SK-N-SH (cell line): Measurements from ENCODE around the gene PIGK. TPM values are rescaled to one million over a fixed set of nuclear protein-coding genes. Genes with fewer than 3 reads are reported as not detected.
A peak's percentile ranks its signal among the peaks of the same experiment; 100 is the strongest.

Experiments used
- CTCF ChIA-PET: fragments of 300-600, 350-600 bp; formaldehyde crosslinking; extraction: SDS; loops from one replicate; lab custom pipeline; 2021; lab: Yijun Ruan, JAX
- POLR2A ChIA-PET: fragments of 350-600 bp; sonication (Branson Sonifier 250); formaldehyde crosslinking; extraction: SDS; loops from one replicate; lab custom pipeline; 2020; ENCODE audit warnings: antibody characterized with exemption, inconsistent platforms; lab: Yijun Ruan, JAX
- DNase-seq: peaks from one replicate; pipeline ENCODE4 v3.0.0; 2012
- H2AFZ ChIP-seq: fragments of 200-600 bp; sonication (generic); 2 replicates; pipeline ENCODE4 v1.8.1; 2016; ENCODE audit warnings: antibody characterized with exemption, mild to moderate bottlenecking, low read depth
- H3F3A ChIP-seq: fragments of 200-600 bp; sonication (generic); replicated peaks from 2 replicates; pipeline ENCODE3; 2016; ENCODE audit warnings: antibody characterized with exemption, mild to moderate bottlenecking; ENCODE audit not compliant: insufficient read depth
- H3K27ac ChIP-seq, 2 experiments: fragments of 200-500 bp in 1 of 2; fragments of 200-600 bp in 1 of 2; sonication (Bioruptor generic) in 1 of 2; sonication (generic), shearing (Covaris generic) in 1 of 2; 2 replicates each; pipeline versions ENCODE4 v1.5.1 to v1.6.1; 2014 to 2016; ENCODE audit warnings: low read depth in 2 of 2, inconsistent platforms in 1 of 2, low read length in 1 of 2, mild to moderate bottlenecking in 1 of 2, mixed read lengths in 1 of 2
- H3K27me3 ChIP-seq: fragments of 200-600 bp; sonication (generic), shearing (Covaris generic); 2 replicates; pipeline ENCODE4 v1.6.1; 2016; ENCODE audit warnings: mixed run types; ENCODE audit not compliant: insufficient read depth
- H3K36me3 ChIP-seq, 2 experiments: fragments of 200-500 bp in 1 of 2; fragments of 200-600 bp in 1 of 2; sonication (Bioruptor generic) in 1 of 2; sonication (generic) in 1 of 2; replicated peaks in 1 of 2; 2 replicates each; pipeline versions ENCODE3 to v1.5.1; 2014 to 2016; ENCODE audit warnings: low read length in 1 of 2, mild to moderate bottlenecking in 1 of 2; ENCODE audit not compliant: insufficient read depth in 2 of 2, control insufficient read depth in 1 of 2
- H3K4me1 ChIP-seq, 2 experiments: fragments of 200-500 bp in 1 of 2; fragments of 200-600 bp in 1 of 2; sonication (Bioruptor generic) in 1 of 2; sonication (generic), shearing (Covaris generic) in 1 of 2; 2 replicates each; pipeline versions ENCODE4 v1.5.1 to v1.6.1; 2014 to 2016; ENCODE audit warnings: low read depth in 1 of 2, low read length in 1 of 2, mixed run types in 1 of 2; ENCODE audit not compliant: insufficient read depth in 2 of 2, control insufficient read depth in 1 of 2
- H3K4me2 ChIP-seq: fragments of 200-600 bp; sonication (generic), shearing (Covaris generic); 2 replicates; pipeline ENCODE4 v1.6.1; 2017; ENCODE audit warnings: mixed run types
- H3K4me3 ChIP-seq, 2 experiments: fragments of 200-500 bp in 1 of 2; fragments of 200-600 bp in 1 of 2; sonication (Bioruptor generic) in 1 of 2; sonication (generic), shearing (Covaris generic) in 1 of 2; 2 replicates each; pipeline versions ENCODE4 v1.5.1 to v1.8.1; 2014 to 2016; ENCODE audit warnings: low read depth in 2 of 2, inconsistent platforms in 1 of 2, low read length in 1 of 2, mild to moderate bottlenecking in 1 of 2, mixed read lengths in 1 of 2, moderate library complexity in 1 of 2
- H3K79me2 ChIP-seq: fragments of 200-600 bp; sonication (generic); 2 replicates; pipeline ENCODE4 v1.8.1; 2017; ENCODE audit warnings: mild to moderate bottlenecking; ENCODE audit not compliant: insufficient read depth
- H3K9ac ChIP-seq: fragments of 200-600 bp; sonication (generic); 2 replicates; pipeline ENCODE4 v1.6.1; 2017; ENCODE audit warnings: mixed run types
- H3K9me2 ChIP-seq: fragments of 200-600 bp; sonication (generic); 2 replicates; pipeline ENCODE4 v1.6.1; 2017; ENCODE audit warnings: mixed run types
- H3K9me3 ChIP-seq: fragments of 200-600 bp; sonication (generic); 2 replicates; pipeline ENCODE4 v1.6.1; 2017; ENCODE audit warnings: mixed run types, mild to moderate bottlenecking, moderate library complexity
- H4K20me1 ChIP-seq: fragments of 200-600 bp; sonication (generic); 2 replicates; pipeline ENCODE4 v1.6.1; 2017; ENCODE audit warnings: mild to moderate bottlenecking, mixed run types; ENCODE audit not compliant: insufficient read depth
- JUND ChIP-seq: IDR thresholded peaks from 2 replicates; pipeline ENCODE4 v1.4.0; 2012
- MXI1 ChIP-seq: IDR thresholded peaks from 2 replicates; pipeline ENCODE4 v1.6.1; 2012; ENCODE audit warnings: mild to moderate bottlenecking, low read depth, low read length, improper control_type of control experiment
- TCF12 ChIP-seq: IDR thresholded peaks from 2 replicates; pipeline ENCODE4 v1.4.0; 2012
- TEAD4 ChIP-seq: IDR thresholded peaks from 2 replicates; pipeline ENCODE4 v1.4.0; 2012; ENCODE audit warnings: mild to moderate bottlenecking, borderline replicate concordance; ENCODE audit not compliant: insufficient read depth
- USF2 ChIP-seq: fragments of 150-350 bp; IDR thresholded peaks from 2 replicates; pipeline ENCODE4 v1.6.1; 2017; ENCODE audit warnings: antibody characterized with exemption, low read length, low read depth, borderline replicate concordance
- WGBS: methylation state at CpG from one replicate; pipeline ENCODE4 v1.1.6; 2017; ENCODE audit warnings: low lambda C conversion rate; 5-methylcytosine and 5-hydroxymethylcytosine counted together
- polyA plus RNA-seq, 3 experiments: library from polyadenylated mRNA; depleted of rRNA; stranded (reverse); fragments of >200 nt; gene quantifications; 2 replicates each; pipeline ENCODE4 v1.2.3, GENCODE V29; 2012
- small RNA-seq, 7 experiments: library from RNA; depleted of rRNA; stranded (forward); fragments of <200 nt; gene quantifications; one replicate each; pipeline ENCODE3, GENCODE V24; 2012
- TF ChIP-seq, protein P1 (sequence below): IDR thresholded peaks from 2 replicates; pipeline ENCODE4 v1.6.1; 2012; ENCODE audit warnings: mild to moderate bottlenecking, low read depth, low read length, moderate library complexity

Gene PIGK
- polyA plus RNA-seq, 1 of the 3 experiments (the other 2 are of a cell fraction), result 11.5 TPM

DNA sequence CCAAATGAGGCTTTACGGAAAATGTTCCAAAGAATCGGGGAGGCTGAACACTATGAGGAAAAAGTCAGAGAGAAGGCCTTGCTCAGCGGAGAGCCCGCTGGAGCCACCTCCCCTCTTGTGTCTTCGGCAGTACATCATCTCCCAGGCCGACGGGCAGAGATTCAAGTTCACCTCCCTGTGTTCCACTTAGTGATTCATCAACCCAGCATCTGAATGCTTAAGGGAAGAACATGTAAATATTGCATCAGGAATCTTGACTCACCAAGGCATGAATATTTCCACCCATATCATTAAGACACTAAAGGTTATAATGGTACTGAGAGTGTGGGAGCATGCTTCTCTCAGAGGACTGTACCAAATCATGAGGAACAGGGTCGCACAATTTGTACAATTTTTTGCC lies 179.5 kb downstream of the PIGK start (continued):
- peak; percentile 81 for TF ChIP-seq TEAD4
- no peak for TF ChIP-seq USF2
- TF ChIP-seq, protein P1, sequence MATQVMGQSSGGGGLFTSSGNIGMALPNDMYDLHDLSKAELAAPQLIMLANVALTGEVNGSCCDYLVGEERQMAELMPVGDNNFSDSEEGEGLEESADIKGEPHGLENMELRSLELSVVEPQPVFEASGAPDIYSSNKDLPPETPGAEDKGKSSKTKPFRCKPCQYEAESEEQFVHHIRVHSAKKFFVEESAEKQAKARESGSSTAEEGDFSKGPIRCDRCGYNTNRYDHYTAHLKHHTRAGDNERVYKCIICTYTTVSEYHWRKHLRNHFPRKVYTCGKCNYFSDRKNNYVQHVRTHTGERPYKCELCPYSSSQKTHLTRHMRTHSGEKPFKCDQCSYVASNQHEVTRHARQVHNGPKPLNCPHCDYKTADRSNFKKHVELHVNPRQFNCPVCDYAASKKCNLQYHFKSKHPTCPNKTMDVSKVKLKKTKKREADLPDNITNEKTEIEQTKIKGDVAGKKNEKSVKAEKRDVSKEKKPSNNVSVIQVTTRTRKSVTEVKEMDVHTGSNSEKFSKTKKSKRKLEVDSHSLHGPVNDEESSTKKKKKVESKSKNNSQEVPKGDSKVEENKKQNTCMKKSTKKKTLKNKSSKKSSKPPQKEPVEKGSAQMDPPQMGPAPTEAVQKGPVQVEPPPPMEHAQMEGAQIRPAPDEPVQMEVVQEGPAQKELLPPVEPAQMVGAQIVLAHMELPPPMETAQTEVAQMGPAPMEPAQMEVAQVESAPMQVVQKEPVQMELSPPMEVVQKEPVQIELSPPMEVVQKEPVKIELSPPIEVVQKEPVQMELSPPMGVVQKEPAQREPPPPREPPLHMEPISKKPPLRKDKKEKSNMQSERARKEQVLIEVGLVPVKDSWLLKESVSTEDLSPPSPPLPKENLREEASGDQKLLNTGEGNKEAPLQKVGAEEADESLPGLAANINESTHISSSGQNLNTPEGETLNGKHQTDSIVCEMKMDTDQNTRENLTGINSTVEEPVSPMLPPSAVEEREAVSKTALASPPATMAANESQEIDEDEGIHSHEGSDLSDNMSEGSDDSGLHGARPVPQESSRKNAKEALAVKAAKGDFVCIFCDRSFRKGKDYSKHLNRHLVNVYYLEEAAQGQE, result 0 out of 2 replicates have a peak, but pooled peaks have one; percentile 59
- TF ChIP-seq, all 33 proteins: peak for 14

DNA sequence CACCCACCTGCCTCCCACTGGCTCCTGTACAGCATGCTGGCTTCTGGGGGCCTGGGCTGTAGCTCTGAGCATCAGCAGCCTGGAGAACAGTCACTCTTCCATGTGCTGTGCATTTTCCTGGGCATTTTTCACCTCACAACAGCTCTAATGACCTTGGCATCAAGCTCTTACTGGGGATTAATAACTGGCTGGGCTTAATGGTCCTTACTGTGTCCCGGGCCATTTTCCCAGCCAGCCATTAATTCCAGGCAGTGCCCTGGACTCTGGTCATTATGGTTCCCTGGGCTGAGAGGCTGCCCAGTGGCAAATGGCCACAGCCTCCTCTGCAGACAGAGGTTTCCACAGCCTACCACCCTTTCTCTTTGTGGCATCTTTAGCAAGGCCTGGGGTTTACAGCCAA lies 180.1 kb downstream of the PIGK start:
- ChIA-PET CTCF (no interaction called here), POLR2A (no interaction called here)
- Histone ChIP-seq H3K36me3 (no peaks in the 10 kb centered on the region), H4K20me1 (no peaks in the 10 kb centered on the region), H3K9me2 (no peaks in the 10 kb centered on the region), H3K27ac (peak overlapping the region in 1 of 2 experiments; percentile 84; a peak in 2 of 4 replicates), H3K27me3 (no peaks in the 10 kb centered on the region), H3K9ac (peak overlapping the region; percentile 16; the same call in 1 of the 2 replicates), H2AFZ (peak overlapping the region; percentile 31; the same call in 1 of the 2 replicates), H3K4me1 (peaks cover 0 to 14% of the 10 kb centered on the region in 2 experiments; a peak in 3 of 4 replicates), H3K9me3 (no peaks in the 10 kb centered on the region), H3K4me3 (no peak overlapping the region), H3K4me2 (peak overlapping the region; percentile 2; the same call in 1 of the 2 replicates), H3K79me2 (no peaks in the 10 kb centered on the region), H3F3A (peaks cover 13% of the 10 kb centered on the region)
- WGBS, result 100% methylated on average over 1 of the region's 1 CpG
- DNase-seq, result no peak
- TF ChIP-seq JUND, result no peak
- no peak for TF ChIP-seq MXI1
- TF ChIP-seq USF2, result no peak
- no peak for TF ChIP-seq TCF12

Small RNA genes within 50 kb of the gene (small RNA-seq; reads per million reads assigned to genes)
- gene MIR7156, result 0 to 0.78 (median 0.10) reads per million in 7 experiments

Other genes with a start within 250 kb of the PIGK start
- 22.9 TPM in 2 replicates for gene AK5, start 62.6 kb upstream of the PIGK start, polyA plus RNA-seq (2012; rRNA removed)